SK-N-SH (cell line): Measurements from ENCODE around the gene EPHB4. TPM values are rescaled to one million over a fixed set of nuclear protein-coding genes. Genes with fewer than 3 reads are reported as not detected.
"Not testable (repeated sequence)": the region's sequence is repeated elsewhere in the genome, so short reads cannot be mapped to it uniquely, and the experiment has no call there.

Experiments
- CTCF ChIA-PET: fragments of 300-600, 350-600 bp; formaldehyde crosslinking; extraction: SDS; loops from one replicate; lab custom pipeline; 2021; lab: Yijun Ruan, JAX
- POLR2A ChIA-PET: fragments of 350-600 bp; sonication (Branson Sonifier 250); formaldehyde crosslinking; extraction: SDS; loops from one replicate; lab custom pipeline; 2020; ENCODE audit warnings: antibody characterized with exemption, inconsistent platforms; lab: Yijun Ruan, JAX
- DNase-seq: peaks from one replicate; pipeline ENCODE4 v3.0.0; 2012
- H2AFZ ChIP-seq: fragments of 200-600 bp; sonication (generic); 2 replicates; pipeline ENCODE4 v1.8.1; 2016; ENCODE audit warnings: antibody characterized with exemption, mild to moderate bottlenecking, low read depth
- H3F3A ChIP-seq: fragments of 200-600 bp; sonication (generic); replicated peaks from 2 replicates; pipeline ENCODE3; 2016; ENCODE audit warnings: antibody characterized with exemption, mild to moderate bottlenecking; ENCODE audit not compliant: insufficient read depth
- H3K27ac ChIP-seq, 2 experiments: fragments of 200-500 bp in 1 of 2; fragments of 200-600 bp in 1 of 2; sonication (Bioruptor generic) in 1 of 2; sonication (generic), shearing (Covaris generic) in 1 of 2; 2 replicates each; pipeline versions ENCODE4 v1.5.1 to v1.6.1; 2014 to 2016; ENCODE audit warnings: low read depth in 2 of 2, inconsistent platforms in 1 of 2, low read length in 1 of 2, mild to moderate bottlenecking in 1 of 2, mixed read lengths in 1 of 2
- H3K27me3 ChIP-seq: fragments of 200-600 bp; sonication (generic), shearing (Covaris generic); 2 replicates; pipeline ENCODE4 v1.6.1; 2016; ENCODE audit warnings: mixed run types; ENCODE audit not compliant: insufficient read depth
- H3K36me3 ChIP-seq, 2 experiments: fragments of 200-500 bp in 1 of 2; fragments of 200-600 bp in 1 of 2; sonication (Bioruptor generic) in 1 of 2; sonication (generic) in 1 of 2; replicated peaks in 1 of 2; 2 replicates each; pipeline versions ENCODE3 to v1.5.1; 2014 to 2016; ENCODE audit warnings: low read length in 1 of 2, mild to moderate bottlenecking in 1 of 2; ENCODE audit not compliant: insufficient read depth in 2 of 2, control insufficient read depth in 1 of 2
- H3K4me1 ChIP-seq, 2 experiments: fragments of 200-500 bp in 1 of 2; fragments of 200-600 bp in 1 of 2; sonication (Bioruptor generic) in 1 of 2; sonication (generic), shearing (Covaris generic) in 1 of 2; 2 replicates each; pipeline versions ENCODE4 v1.5.1 to v1.6.1; 2014 to 2016; ENCODE audit warnings: low read depth in 1 of 2, low read length in 1 of 2, mixed run types in 1 of 2; ENCODE audit not compliant: insufficient read depth in 2 of 2, control insufficient read depth in 1 of 2
- H3K4me2 ChIP-seq: fragments of 200-600 bp; sonication (generic), shearing (Covaris generic); 2 replicates; pipeline ENCODE4 v1.6.1; 2017; ENCODE audit warnings: mixed run types
- H3K4me3 ChIP-seq, 2 experiments: fragments of 200-500 bp in 1 of 2; fragments of 200-600 bp in 1 of 2; sonication (Bioruptor generic) in 1 of 2; sonication (generic), shearing (Covaris generic) in 1 of 2; 2 replicates each; pipeline versions ENCODE4 v1.5.1 to v1.8.1; 2014 to 2016; ENCODE audit warnings: low read depth in 2 of 2, inconsistent platforms in 1 of 2, low read length in 1 of 2, mild to moderate bottlenecking in 1 of 2, mixed read lengths in 1 of 2, moderate library complexity in 1 of 2
- H3K79me2 ChIP-seq: fragments of 200-600 bp; sonication (generic); 2 replicates; pipeline ENCODE4 v1.8.1; 2017; ENCODE audit warnings: mild to moderate bottlenecking; ENCODE audit not compliant: insufficient read depth
- H3K9ac ChIP-seq: fragments of 200-600 bp; sonication (generic); 2 replicates; pipeline ENCODE4 v1.6.1; 2017; ENCODE audit warnings: mixed run types
- H3K9me2 ChIP-seq: fragments of 200-600 bp; sonication (generic); 2 replicates; pipeline ENCODE4 v1.6.1; 2017; ENCODE audit warnings: mixed run types
- H3K9me3 ChIP-seq: fragments of 200-600 bp; sonication (generic); 2 replicates; pipeline ENCODE4 v1.6.1; 2017; ENCODE audit warnings: mixed run types, mild to moderate bottlenecking, moderate library complexity
- H4K20me1 ChIP-seq: fragments of 200-600 bp; sonication (generic); 2 replicates; pipeline ENCODE4 v1.6.1; 2017; ENCODE audit warnings: mild to moderate bottlenecking, mixed run types; ENCODE audit not compliant: insufficient read depth
- ELF1 ChIP-seq: IDR thresholded peaks from 2 replicates; pipeline ENCODE4 v1.4.0; 2012
- EP300 ChIP-seq, 2 experiments: IDR thresholded peaks; 2 replicates each; pipeline versions ENCODE4 v1.4.0 to v1.6.1; 2012; ENCODE audit warnings: borderline replicate concordance in 1 of 2, low read depth in 1 of 2, low read length in 1 of 2
- FOSL2 ChIP-seq: IDR thresholded peaks from 2 replicates; pipeline ENCODE4 v1.4.0; 2012; ENCODE audit warnings: low read depth, mild to moderate bottlenecking, moderate library complexity, borderline replicate concordance
- FOXM1 ChIP-seq: IDR thresholded peaks from 2 replicates; pipeline ENCODE4 v1.4.0; 2012; ENCODE audit warnings: low read depth, mild to moderate bottlenecking
- GABPA ChIP-seq: IDR thresholded peaks from 2 replicates; pipeline ENCODE4 v1.4.0; 2012; ENCODE audit warnings: low read depth, mild to moderate bottlenecking
- MEF2A ChIP-seq: IDR thresholded peaks from 2 replicates; pipeline ENCODE4 v1.4.0; 2012; ENCODE audit warnings: low read depth, borderline replicate concordance
- MXI1 ChIP-seq: IDR thresholded peaks from 2 replicates; pipeline ENCODE4 v1.6.1; 2012; ENCODE audit warnings: mild to moderate bottlenecking, low read depth, low read length, improper control_type of control experiment
- NFIC ChIP-seq: IDR thresholded peaks from 2 replicates; pipeline ENCODE4 v1.4.0; 2012; ENCODE audit warnings: borderline replicate concordance
- SMC3 ChIP-seq: IDR thresholded peaks from 2 replicates; pipeline ENCODE4 v1.6.1; 2012; ENCODE audit warnings: low read depth, low read length, improper control_type of control experiment
- TAF1 ChIP-seq: IDR thresholded peaks from 2 replicates; pipeline ENCODE4 v1.6.1; 2012; ENCODE audit warnings: low read depth, mild to moderate bottlenecking, low read length, moderate library complexity, borderline replicate concordance
- TCF12 ChIP-seq: IDR thresholded peaks from 2 replicates; pipeline ENCODE4 v1.4.0; 2012
- TEAD4 ChIP-seq: IDR thresholded peaks from 2 replicates; pipeline ENCODE4 v1.4.0; 2012; ENCODE audit warnings: mild to moderate bottlenecking, borderline replicate concordance; ENCODE audit not compliant: insufficient read depth
- USF1 ChIP-seq: IDR thresholded peaks from 2 replicates; pipeline ENCODE4 v1.4.0; 2012; ENCODE audit warnings: low read depth, borderline replicate concordance
- WGBS: methylation state at CpG from one replicate; pipeline ENCODE4 v1.1.6; 2017; ENCODE audit warnings: low lambda C conversion rate; 5-methylcytosine and 5-hydroxymethylcytosine counted together
- polyA plus RNA-seq, 3 experiments: library from polyadenylated mRNA; depleted of rRNA; stranded (reverse); fragments of >200 nt; gene quantifications; 2 replicates each; pipeline ENCODE4 v1.2.3, GENCODE V29; 2012
- TF ChIP-seq, protein P1 (sequence below): IDR thresholded peaks from 2 replicates; pipeline ENCODE4 v1.4.0; 2012; ENCODE audit warnings: low read depth, borderline replicate concordance
- TF ChIP-seq, protein P2 (sequence below): fragments of 200-600 bp; sonication (generic); IDR thresholded peaks from 2 replicates; pipeline ENCODE4 v1.6.1; 2017; ENCODE audit warnings: antibody characterized with exemption, mild to moderate bottlenecking, moderate library complexity
- TF ChIP-seq, protein P3 (sequence below): IDR thresholded peaks from 2 replicates; pipeline ENCODE4 v1.4.0; 2012; ENCODE audit warnings: low read depth

The EPHB4 gene
- polyA plus RNA-seq, 1 of the 3 experiments (the other 2 are of a cell fraction), result 64.4 TPM

- not testable (repeated sequence) for H3K27ac ChIP-seq, H3K9me2 ChIP-seq, H3K9me3 ChIP-seq, H3K36me3 ChIP-seq, H4K20me1 ChIP-seq, H3F3A ChIP-seq, H2AFZ ChIP-seq, H3K4me2 ChIP-seq, H3K27me3 ChIP-seq, H3K4me1 ChIP-seq, DNase-seq, H3K4me3 ChIP-seq, H3K9ac ChIP-seq
- ChIA-PET CTCF (interaction anchor here (1.1 to 19.3 kb wide), 7 partner anchors 10 to 222 kb away, joined by 3 to 398 read pairs (median 14); partner anchors contain the start of genes GIGYF1 and POP7), POLR2A (interaction anchor here (1.0 kb wide), 1 partner anchor 20 kb away, joined by 5 read pairs; the partner anchor contains the start of gene SRRT)
- H3K79me2 ChIP-seq, result peaks cover 28% of the 10 kb centered on the region; the same call in 1 of the 2 replicates
- 96% methylated on average over 9 of the region's 9 CpGs for WGBS
Measured at GRCh38 chr7:100854899-100855298, 27.6 kb upstream of the EPHB4 start.

DNA sequence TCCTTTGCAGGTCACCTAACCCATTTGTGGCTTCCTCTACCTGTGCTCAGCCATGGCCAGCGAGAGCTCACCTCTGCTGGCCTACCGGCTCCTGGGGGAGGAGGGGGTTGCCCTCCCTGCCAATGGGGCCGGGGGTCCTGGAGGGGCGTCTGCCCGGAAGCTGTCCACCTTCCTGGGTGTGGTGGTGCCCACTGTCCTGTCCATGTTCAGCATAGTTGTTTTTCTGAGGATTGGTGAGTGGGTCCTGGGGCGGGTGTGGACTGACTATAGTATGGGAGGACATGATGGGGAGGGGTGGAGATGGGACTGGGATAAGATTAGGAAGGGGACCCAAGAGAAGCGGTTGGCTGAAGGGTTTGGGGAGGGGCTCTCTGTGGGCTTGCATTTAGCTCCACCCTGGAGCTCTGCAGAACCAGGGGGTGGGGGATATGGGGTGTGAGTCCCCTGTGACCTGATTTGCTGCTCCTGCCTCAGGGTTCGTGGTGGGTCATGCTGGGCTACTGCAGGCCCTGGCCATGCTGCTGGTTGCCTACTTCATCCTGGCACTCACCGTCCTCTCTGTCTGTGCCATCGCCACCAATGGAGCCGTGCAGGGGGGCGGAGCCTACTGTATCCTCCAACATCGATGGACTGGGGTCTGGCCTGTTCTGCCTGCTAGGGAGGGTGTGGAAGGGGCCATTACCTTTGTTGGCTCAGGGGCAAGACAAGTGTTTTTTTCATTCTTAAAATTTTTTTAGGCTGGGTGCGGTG is 27.0 kb upstream of the EPHB4 start:
- POLR2A ChIA-PET, result interaction anchor here (0.8 to 2.9 kb wide), 2 partner anchors 21 to 54 kb away, joined by 3 to 30 read pairs; partner anchors contain the start of gene SRRT
- CTCF ChIA-PET, result interaction anchor here (0.6 to 19.3 kb wide), 9 partner anchors 11 to 221 kb away, joined by 3 to 398 read pairs (median 5); partner anchors contain the start of genes EPO, GIGYF1 and POP7

More for the DNA sequence above, 27.0 kb upstream of the EPHB4 start:
- Histone ChIP-seq H3K9me2 (no peaks in the 10 kb centered on the region), H3K4me1 (peaks cover 7% of the 10 kb centered on the region in 2 experiments; a peak in 2 of 4 replicates), H3K9me3 (no peaks in the 10 kb centered on the region), H2AFZ (no peak overlapping the region), H3K4me2 (0 out of 2 replicates have a peak overlapping the region, but pooled peaks have one; percentile 98), H3K9ac (no peak overlapping the region), H3K79me2 (peaks cover 28% of the 10 kb centered on the region; the same call in 1 of the 2 replicates), H3K27me3 (no peaks in the 10 kb centered on the region), H3K4me3 (no peak overlapping the region), H3K27ac (no peak overlapping the region), H4K20me1 (no peaks in the 10 kb centered on the region), H3F3A (no peaks in the 10 kb centered on the region), H3K36me3 (no peaks in the 10 kb centered on the region)
- TF ChIP-seq EP300 (IDR thresholded peaks at IDR 0.05; ENCODE audit: borderline replicate concordance in 1 of 2, low read depth in 1 of 2, low read length in 1 of 2) (no peak), MEF2A (no peak), TAF1 (no peak), MXI1 (no peak), GABPA (no peak), ELF1 (no peak), TEAD4 (no peak), TCF12 (no peak), FOSL2 (no peak), NFIC (no peak), USF1 (no peak), FOXM1 (no peak), SMC3 (no peak)
- TF ChIP-seq, protein P1, sequence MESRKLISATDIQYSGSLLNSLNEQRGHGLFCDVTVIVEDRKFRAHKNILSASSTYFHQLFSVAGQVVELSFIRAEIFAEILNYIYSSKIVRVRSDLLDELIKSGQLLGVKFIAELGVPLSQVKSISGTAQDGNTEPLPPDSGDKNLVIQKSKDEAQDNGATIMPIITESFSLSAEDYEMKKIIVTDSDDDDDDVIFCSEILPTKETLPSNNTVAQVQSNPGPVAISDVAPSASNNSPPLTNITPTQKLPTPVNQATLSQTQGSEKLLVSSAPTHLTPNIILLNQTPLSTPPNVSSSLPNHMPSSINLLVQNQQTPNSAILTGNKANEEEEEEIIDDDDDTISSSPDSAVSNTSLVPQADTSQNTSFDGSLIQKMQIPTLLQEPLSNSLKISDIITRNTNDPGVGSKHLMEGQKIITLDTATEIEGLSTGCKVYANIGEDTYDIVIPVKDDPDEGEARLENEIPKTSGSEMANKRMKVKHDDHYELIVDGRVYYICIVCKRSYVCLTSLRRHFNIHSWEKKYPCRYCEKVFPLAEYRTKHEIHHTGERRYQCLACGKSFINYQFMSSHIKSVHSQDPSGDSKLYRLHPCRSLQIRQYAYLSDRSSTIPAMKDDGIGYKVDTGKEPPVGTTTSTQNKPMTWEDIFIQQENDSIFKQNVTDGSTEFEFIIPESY, result no peak
- TF ChIP-seq, protein P2, sequence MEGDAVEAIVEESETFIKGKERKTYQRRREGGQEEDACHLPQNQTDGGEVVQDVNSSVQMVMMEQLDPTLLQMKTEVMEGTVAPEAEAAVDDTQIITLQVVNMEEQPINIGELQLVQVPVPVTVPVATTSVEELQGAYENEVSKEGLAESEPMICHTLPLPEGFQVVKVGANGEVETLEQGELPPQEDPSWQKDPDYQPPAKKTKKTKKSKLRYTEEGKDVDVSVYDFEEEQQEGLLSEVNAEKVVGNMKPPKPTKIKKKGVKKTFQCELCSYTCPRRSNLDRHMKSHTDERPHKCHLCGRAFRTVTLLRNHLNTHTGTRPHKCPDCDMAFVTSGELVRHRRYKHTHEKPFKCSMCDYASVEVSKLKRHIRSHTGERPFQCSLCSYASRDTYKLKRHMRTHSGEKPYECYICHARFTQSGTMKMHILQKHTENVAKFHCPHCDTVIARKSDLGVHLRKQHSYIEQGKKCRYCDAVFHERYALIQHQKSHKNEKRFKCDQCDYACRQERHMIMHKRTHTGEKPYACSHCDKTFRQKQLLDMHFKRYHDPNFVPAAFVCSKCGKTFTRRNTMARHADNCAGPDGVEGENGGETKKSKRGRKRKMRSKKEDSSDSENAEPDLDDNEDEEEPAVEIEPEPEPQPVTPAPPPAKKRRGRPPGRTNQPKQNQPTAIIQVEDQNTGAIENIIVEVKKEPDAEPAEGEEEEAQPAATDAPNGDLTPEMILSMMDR, result no peak
- TF ChIP-seq, protein P3, sequence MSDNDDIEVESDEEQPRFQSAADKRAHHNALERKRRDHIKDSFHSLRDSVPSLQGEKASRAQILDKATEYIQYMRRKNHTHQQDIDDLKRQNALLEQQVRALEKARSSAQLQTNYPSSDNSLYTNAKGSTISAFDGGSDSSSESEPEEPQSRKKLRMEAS, result no peak
- no peak for DNase-seq
- 91% methylated on average over 14 of the region's 14 CpGs for WGBS
